Sigmoid colon (tissue), 7 donors: ENCODE results near the gene INO80D. TPM values are rescaled to one million over a fixed set of nuclear protein-coding genes. Genes with fewer than 3 reads are reported as not detected.
"Not testable (repeated sequence)": the region's sequence is repeated elsewhere in the genome, so short reads cannot be mapped to it uniquely, and the experiment has no call there.

ENCODE experiments used
- DNase-seq: peaks from one replicate; pipeline ENCODE4 v3.0.0-alpha.2; 2019
- H3K27ac ChIP-seq, 4 donors: fragments of 200-600 bp; sonication (generic); one replicate each; pipeline ENCODE4 v1.5.1; 2016 to 2019; ENCODE audit warnings: mild to moderate bottlenecking in 1 of 4
- H3K27me3 ChIP-seq, 3 donors: fragments of 200-600 bp; sonication (generic); one replicate each; pipeline ENCODE4 v1.5.1; 2019; ENCODE audit warnings: mild to moderate bottlenecking in 1 of 3
- H3K36me3 ChIP-seq, 4 donors: fragments of 200-600 bp; sonication (generic); one replicate each; pipeline ENCODE4 v1.5.1; 2016 to 2019
- H3K4me1 ChIP-seq, 4 donors: fragments of 200-600 bp; sonication (generic); one replicate each; pipeline ENCODE4 v1.5.1; 2017 to 2019
- H3K4me3 ChIP-seq, 4 donors: fragments of 200-600 bp; sonication (generic); one replicate each; pipeline ENCODE4 v1.5.1; 2017 to 2019; ENCODE audit warnings: mild to moderate bottlenecking in 2 of 4, moderate library complexity in 1 of 4
- H3K9me3 ChIP-seq, 4 donors: fragments of 200-600 bp in 3 of 4; sonication (generic) in 3 of 4; one replicate each; pipeline versions ENCODE4 v1.5.1 to v1.6.1; 2013 to 2019
- CTCF ChIP-seq, 4 experiments: fragments of 450-650 bp in 3 of 4; fragments of 200-600 bp in 1 of 4; IDR thresholded peaks; one replicate each; pipeline ENCODE4 v1.5.1; 2016 to 2019; ENCODE audit warnings: antibody characterized with exemption in 4 of 4, mild to moderate bottlenecking in 3 of 4, moderate library complexity in 2 of 4
- EP300 ChIP-seq, 4 donors: sonication (generic); formaldehyde crosslinking; IDR thresholded peaks; one replicate each; pipeline ENCODE4 v1.6.1; 2017; ENCODE audit warnings: antibody characterized with exemption in 4 of 4
- POLR2A ChIP-seq, 2 donors: fragments of 450-650 bp; IDR thresholded peaks; one replicate each; pipeline ENCODE4 v1.6.1; 2016; ENCODE audit warnings: antibody characterized with exemption in 2 of 2, mild to moderate bottlenecking in 2 of 2, moderate library complexity in 2 of 2
- POLR2AphosphoS5 ChIP-seq, 4 donors: sonication (generic); formaldehyde crosslinking; IDR thresholded peaks; one replicate each; pipeline ENCODE4 v1.6.1; 2017; ENCODE audit warnings: antibody characterized with exemption in 4 of 4
- WGBS, 2 donors: extraction: QIAGEN DNeasy Blood & Tissue Kit; methylation state at CpG; one replicate each; pipeline ENCODE4 v1.1.7; 2013; 5-methylcytosine and 5-hydroxymethylcytosine counted together
- intact Hi-C: fragments of 100-400 bp; cut with DNase I; formaldehyde crosslinking; loops from one replicate; pipeline ENCODE4 v1.15.1; 2023
- polyA plus RNA-seq, 3 donors: library from polyadenylated mRNA; stranded (reverse); fragments of 200-250 nt; gene quantifications; one replicate each; pipeline ENCODE4 v1.2.3, GENCODE V29; 2013
- total RNA-seq, 4 donors: library from RNA; depleted of rRNA; stranded (reverse); fragments of >200 nt; gene quantifications; one replicate each; pipeline ENCODE4 v1.1.0, GENCODE V29; 2016
- donor health status: healthy with polysubstance abuse.
- donor health status: Bipolar disorder and iron deficiency.
- donor health status: healthy.

Gene INO80D
- total and polyA plus RNA-seq, 7 donors = 1.2 to 19.8 (median 13.0) TPM

- DNase-seq = no peak
- H3K27ac ChIP-seq = no peak overlapping the region
- TF ChIP-seq POLR2AphosphoS5 (IDR thresholded peaks at IDR 0.05) = no peak
- TF ChIP-seq EP300 (IDR thresholded peaks at IDR 0.05) = no peak
- no peak for TF ChIP-seq POLR2A (IDR thresholded peaks at IDR 0.05)
- TF ChIP-seq CTCF (IDR thresholded peaks at IDR 0.05) = no peak
Observed at GRCh38 chr2:205989271-205990071, 96.5 kb downstream of the INO80D start.

GRCh38 chr2:205988681-205989080 lies 97.3 kb downstream of the INO80D start:
- WGBS, 2 donors = 92 to 98% methylated on average over 1 of the region's 1 CpG
- DNase-seq = not testable (repeated sequence)

More at GRCh38 chr2:205989271-205990071, 96.5 kb downstream of the INO80D start:
- intact Hi-C loops = no loop called here
- no peaks in the 10 kb centered on the region for H3K9me3 ChIP-seq
- 94% methylated on average over 11 of the region's 11 CpGs for WGBS, 2 donors
- peaks cover 0 to 23% (median 7%) of the 10 kb centered on the region in 4 donors for H3K36me3 ChIP-seq
- no peaks in the 10 kb centered on the region for H3K27me3 ChIP-seq
- H3K4me3 ChIP-seq = no peak overlapping the region
- no peaks in the 10 kb centered on the region for H3K4me1 ChIP-seq

GRCh38 chr2:205988274-205988673 lies 97.7 kb downstream of the INO80D start:
- H3K36me3 ChIP-seq = peaks cover 0 to 23% (median 7%) of the 10 kb centered on the region in 4 donors
- 92 to 93% methylated on average over 6 of the region's 6 CpGs for WGBS, 2 donors
- intact Hi-C loops = no loop called here
- H3K4me1 ChIP-seq = no peaks in the 10 kb centered on the region
- no peak overlapping the region for H3K4me3 ChIP-seq
- H3K27ac ChIP-seq = no peak overlapping the region
- no peak for TF ChIP-seq POLR2AphosphoS5 (IDR thresholded peaks at IDR 0.05)
- TF ChIP-seq CTCF (IDR thresholded peaks at IDR 0.05) = no peak
- TF ChIP-seq EP300 (IDR thresholded peaks at IDR 0.05) = no peak
- no peak for TF ChIP-seq POLR2A (IDR thresholded peaks at IDR 0.05)
- no peak for DNase-seq
- H3K27me3 ChIP-seq = no peaks in the 10 kb centered on the region
- no peaks in the 10 kb centered on the region for H3K9me3 ChIP-seq

More at GRCh38 chr2:205988681-205989080, 97.3 kb downstream of the INO80D start:
- H3K27ac ChIP-seq, H3K4me1 ChIP-seq, intact Hi-C loops, H3K27me3 ChIP-seq, H3K9me3 ChIP-seq, H3K4me3 ChIP-seq: not testable (repeated sequence)
- H3K36me3 ChIP-seq = peaks cover 0 to 23% (median 7%) of the 10 kb centered on the region in 4 donors

- DNase-seq, H3K9me3 ChIP-seq, H3K4me3 ChIP-seq, H3K36me3 ChIP-seq, H3K4me1 ChIP-seq, H3K27ac ChIP-seq, intact Hi-C loops, H3K27me3 ChIP-seq: not testable (repeated sequence)
- 96 to 98% methylated on average over 9 of the region's 9 CpGs for WGBS, 2 donors
Observed at GRCh38 chr2:205986334-205986733, 99.6 kb downstream of the INO80D start.

- no peaks in the 10 kb centered on the region for H3K9me3 ChIP-seq
- intact Hi-C loops = no loop called here
- H3K27me3 ChIP-seq = no peaks in the 10 kb centered on the region
- H3K36me3 ChIP-seq = no peaks in the 10 kb centered on the region
- TF ChIP-seq EP300 (IDR thresholded peaks at IDR 0.05) (no peak), POLR2A (IDR thresholded peaks at IDR 0.05) (no peak), CTCF (IDR thresholded peaks at IDR 0.05) (no peak), POLR2AphosphoS5 (IDR thresholded peaks at IDR 0.05) (no peak)
- H3K27ac ChIP-seq = no peak overlapping the region
- no peak for DNase-seq
- H3K4me3 ChIP-seq = no peak overlapping the region
- WGBS, 2 donors = 78 to 81% methylated on average over 6 of the region's 6 CpGs
- no peaks in the 10 kb centered on the region for H3K4me1 ChIP-seq
Observed at GRCh38 chr2:205984381-205984780, 101.6 kb downstream of the INO80D start.
